ENCODE measurements around the gene COL23A1. TPM values are rescaled to one million over a fixed set of nuclear protein-coding genes. Genes with fewer than 3 reads are reported as not detected.
A peak's percentile ranks its signal among the peaks of the same experiment; 100 is the strongest.

COL23A1 gene
- total RNA-seq, 1 experiment from 2014 or later, result not detected

DNA sequence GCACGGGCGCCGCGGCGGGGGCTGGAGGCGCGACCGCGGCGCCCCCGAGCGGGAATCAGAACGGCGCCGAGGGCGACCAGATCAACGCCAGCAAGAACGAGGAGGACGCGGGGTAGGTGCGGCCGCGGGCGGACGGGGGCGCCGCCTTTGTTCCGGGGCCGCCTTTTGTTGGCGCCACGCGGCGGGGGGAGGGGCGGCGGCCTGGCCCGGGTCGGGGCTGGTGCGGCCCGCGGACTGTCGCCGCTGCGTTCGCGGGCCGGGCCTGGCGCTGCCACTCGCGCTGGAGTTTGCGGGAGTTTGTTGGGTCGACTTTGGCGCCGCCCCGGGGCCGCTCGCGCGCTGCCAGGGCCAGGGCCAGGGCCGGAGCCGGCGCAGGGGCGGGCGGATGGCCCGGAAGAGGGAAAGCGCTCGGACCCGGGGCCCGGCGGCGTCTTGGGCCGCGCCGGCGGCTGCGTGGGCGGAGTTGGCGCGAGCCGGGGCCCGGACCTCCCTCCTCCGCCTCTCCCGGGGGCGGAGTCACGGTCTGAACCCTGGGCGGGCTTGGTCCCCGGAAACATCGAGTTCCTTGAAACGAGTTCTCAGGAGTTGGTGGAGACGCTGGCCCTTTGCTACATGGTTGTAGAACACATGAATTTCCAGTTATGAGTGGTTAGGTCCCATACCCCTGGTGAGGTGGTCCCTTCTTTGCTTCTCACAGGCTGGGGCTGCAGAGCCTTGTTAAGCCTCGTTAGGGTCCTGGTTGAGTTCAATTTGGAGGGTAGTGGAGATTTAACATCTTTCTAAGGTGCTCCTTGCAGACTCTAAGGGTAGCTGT lies 385.1 kb downstream of the COL23A1 start:
- CTCF ChIA-PET, result interaction anchor here (0.7 kb wide), 1 partner anchor 129 kb away, joined by 3 read pairs; no protein-coding TSS in a partner anchor
- H3K27ac Mint-ChIP-seq (ENCODE audit: unreplicated experiment), result peak overlapping the region; percentile 86
- no TSS peak for BruUV-seq (replicated peaks)
- intact Hi-C loops (cut with micrococcal nuclease; ENCODE audit: unreplicated experiment), result no loop called here
- peaks cover 73% of the 10 kb centered on the region for H3K36me3 Mint-ChIP-seq (ENCODE audit: insufficient read depth, unreplicated experiment)
- peaks cover 12% of the 10 kb centered on the region for H3K27me3 Mint-ChIP-seq (ENCODE audit: unreplicated experiment)
- TF ChIP-seq, protein P1, sequence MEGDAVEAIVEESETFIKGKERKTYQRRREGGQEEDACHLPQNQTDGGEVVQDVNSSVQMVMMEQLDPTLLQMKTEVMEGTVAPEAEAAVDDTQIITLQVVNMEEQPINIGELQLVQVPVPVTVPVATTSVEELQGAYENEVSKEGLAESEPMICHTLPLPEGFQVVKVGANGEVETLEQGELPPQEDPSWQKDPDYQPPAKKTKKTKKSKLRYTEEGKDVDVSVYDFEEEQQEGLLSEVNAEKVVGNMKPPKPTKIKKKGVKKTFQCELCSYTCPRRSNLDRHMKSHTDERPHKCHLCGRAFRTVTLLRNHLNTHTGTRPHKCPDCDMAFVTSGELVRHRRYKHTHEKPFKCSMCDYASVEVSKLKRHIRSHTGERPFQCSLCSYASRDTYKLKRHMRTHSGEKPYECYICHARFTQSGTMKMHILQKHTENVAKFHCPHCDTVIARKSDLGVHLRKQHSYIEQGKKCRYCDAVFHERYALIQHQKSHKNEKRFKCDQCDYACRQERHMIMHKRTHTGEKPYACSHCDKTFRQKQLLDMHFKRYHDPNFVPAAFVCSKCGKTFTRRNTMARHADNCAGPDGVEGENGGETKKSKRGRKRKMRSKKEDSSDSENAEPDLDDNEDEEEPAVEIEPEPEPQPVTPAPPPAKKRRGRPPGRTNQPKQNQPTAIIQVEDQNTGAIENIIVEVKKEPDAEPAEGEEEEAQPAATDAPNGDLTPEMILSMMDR (IDR thresholded peaks at IDR 0.05; ENCODE audit: unreplicated experiment), result no peak
- peaks cover 36% of the 10 kb centered on the region for H3K4me1 Mint-ChIP-seq (ENCODE audit: low read depth, unreplicated experiment)
- peak; percentile 91 for DNase-seq
- H3K9me3 Mint-ChIP-seq (ENCODE audit: low read depth, unreplicated experiment), result no peaks in the 10 kb centered on the region
- peak overlapping the region; percentile 85 for H3K4me3 Mint-ChIP-seq (ENCODE audit: low read depth, unreplicated experiment)

DNA sequence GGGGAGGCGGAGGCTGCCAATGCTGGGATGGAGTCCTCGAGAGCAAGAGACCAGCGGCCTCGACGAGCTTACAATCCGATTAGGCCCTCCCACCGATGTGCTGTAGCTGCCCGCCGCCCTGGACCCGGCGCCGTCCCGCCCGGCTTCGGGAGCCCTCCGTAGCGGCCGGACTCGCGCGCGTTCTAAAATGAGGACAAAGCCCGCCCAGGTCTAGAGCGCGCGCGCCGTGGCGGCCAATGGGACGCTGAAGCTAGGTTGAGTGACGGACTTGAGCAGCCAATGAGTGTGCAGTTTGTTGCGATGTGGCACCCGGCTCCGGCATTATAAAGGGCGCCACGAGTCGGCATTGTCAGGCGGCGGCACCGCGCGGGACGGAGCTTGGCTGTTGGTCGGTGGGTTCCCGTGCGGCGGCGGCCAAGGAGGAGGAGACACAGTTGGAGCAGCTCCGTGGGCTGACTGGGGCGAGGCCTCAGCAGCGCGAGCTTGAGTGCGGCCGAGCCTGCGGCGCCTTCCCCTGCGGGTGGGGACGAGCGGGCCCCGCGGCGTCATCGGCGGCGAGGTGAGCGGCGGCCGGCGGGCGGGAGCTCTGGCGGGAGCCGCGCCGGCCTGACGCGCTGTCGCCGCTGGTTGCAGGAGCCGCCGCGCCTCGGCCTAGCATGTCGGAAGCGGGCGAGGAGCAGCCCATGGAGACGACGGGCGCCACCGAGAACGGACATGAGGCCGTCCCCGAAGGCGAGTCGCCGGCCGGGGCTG lies 385.8 kb downstream of the COL23A1 start, which contains the start of gene HNRNPAB:
TSS of gene HNRNPAB (plus strand) at position 352 of the 753 bp plus-strand sequence. CDS start at position 657, 305 bp downstream.
- TSS peak; percentile 6 for BruUV-seq (replicated peaks)
- peaks cover 32% of the 10 kb centered on the region for H3K4me1 Mint-ChIP-seq (ENCODE audit: low read depth, unreplicated experiment)
- H3K36me3 Mint-ChIP-seq (ENCODE audit: insufficient read depth, unreplicated experiment), result peaks cover 65% of the 10 kb centered on the region
- peaks cover 12% of the 10 kb centered on the region for H3K27me3 Mint-ChIP-seq (ENCODE audit: unreplicated experiment)
- intact Hi-C loops (cut with micrococcal nuclease; ENCODE audit: unreplicated experiment), result no loop called here
- peak within 1 kb of the TSS; percentile 85 for H3K4me3 Mint-ChIP-seq (ENCODE audit: low read depth, unreplicated experiment)
- TF ChIP-seq, protein P1 (IDR thresholded peaks at IDR 0.05; ENCODE audit: unreplicated experiment), result no peak
- peak within 1 kb of the TSS; percentile 99 for H3K27ac Mint-ChIP-seq (ENCODE audit: unreplicated experiment)
- no peaks in the 10 kb centered on the region for H3K9me3 Mint-ChIP-seq (ENCODE audit: low read depth, unreplicated experiment)
- CTCF ChIA-PET, result interaction anchor here (0.6 to 0.7 kb wide), 2 partner anchors 89 to 129 kb away, joined by 3 to 7 read pairs; no protein-coding TSS in a partner anchor
- peak; percentile 97 for DNase-seq

DNA sequence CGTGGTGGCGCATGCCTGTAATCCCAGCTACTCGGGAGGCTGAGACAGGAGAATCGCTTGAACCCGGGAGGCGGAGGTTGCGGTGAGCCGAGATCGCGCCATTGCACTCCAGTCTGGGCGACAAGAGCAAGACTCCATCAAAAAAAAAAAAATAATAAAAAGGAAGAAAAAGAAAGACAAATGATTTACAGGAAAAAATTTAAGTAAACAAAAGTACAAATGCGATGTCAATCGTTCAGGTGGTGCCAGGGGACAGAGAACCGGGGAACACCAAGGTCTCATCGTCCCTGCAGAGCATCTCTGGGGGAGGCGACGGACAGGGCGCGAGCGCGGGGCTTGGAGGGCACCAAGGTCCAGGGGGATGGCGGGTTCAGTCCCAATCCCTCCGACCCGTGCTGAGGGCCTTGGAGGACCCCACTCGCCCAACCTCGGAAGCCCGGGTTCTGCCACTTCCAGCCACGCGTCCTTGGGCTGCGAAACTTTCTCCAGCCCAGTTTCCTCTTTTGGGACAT lies 386.5 kb downstream of the COL23A1 start:
- TF ChIP-seq, protein P1 (IDR thresholded peaks at IDR 0.05; ENCODE audit: unreplicated experiment), result no peak
- Mint-ChIP-seq H3K4me1 (ENCODE audit: low read depth, unreplicated experiment) (peaks cover 32% of the 10 kb centered on the region), H3K4me3 (ENCODE audit: low read depth, unreplicated experiment) (peak overlapping the region; percentile 85), H3K27ac (ENCODE audit: unreplicated experiment) (peak overlapping the region; percentile 99), H3K27me3 (ENCODE audit: unreplicated experiment) (peaks cover 12% of the 10 kb centered on the region), H3K36me3 (ENCODE audit: insufficient read depth, unreplicated experiment) (peaks cover 59% of the 10 kb centered on the region), H3K9me3 (ENCODE audit: low read depth, unreplicated experiment) (no peaks in the 10 kb centered on the region)
- BruUV-seq (replicated peaks), result TSS peak; percentile 95
- CTCF ChIA-PET, result interaction anchor here (0.6 kb wide), 1 partner anchor 88 kb away, joined by 7 read pairs; no protein-coding TSS in a partner anchor
- intact Hi-C loops (cut with micrococcal nuclease; ENCODE audit: unreplicated experiment), result no loop called here
- no peak for DNase-seq

DNA sequence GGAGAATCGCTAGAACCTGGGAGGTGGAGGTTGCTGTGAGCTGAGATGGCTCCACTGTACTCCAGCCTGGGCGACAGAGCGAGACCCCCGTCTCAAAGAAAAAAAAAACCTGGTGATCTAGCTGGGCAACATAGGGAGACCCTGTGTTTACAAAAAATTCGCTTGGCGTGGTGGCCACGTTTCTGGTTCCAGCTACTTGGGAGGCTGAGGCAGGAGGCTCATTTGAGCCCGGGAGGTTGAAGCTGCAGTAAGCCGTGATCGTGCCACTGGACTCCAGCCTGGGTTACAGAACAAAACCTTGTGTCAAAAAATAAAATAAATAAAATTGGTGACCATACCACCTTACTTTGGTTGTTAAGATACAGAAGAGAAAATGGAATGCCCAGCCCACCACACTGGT lies 387.7 kb downstream of the COL23A1 start:
- CTCF ChIA-PET, result no interaction called here
- peaks cover 12% of the 10 kb centered on the region for H3K27me3 Mint-ChIP-seq (ENCODE audit: unreplicated experiment)
- BruUV-seq (replicated peaks), result no TSS peak
- peak overlapping the region; percentile 41 for H3K4me3 Mint-ChIP-seq (ENCODE audit: low read depth, unreplicated experiment)
- DNase-seq, result no peak
- intact Hi-C loops (cut with micrococcal nuclease; ENCODE audit: unreplicated experiment), result no loop called here
- TF ChIP-seq, protein P1 (IDR thresholded peaks at IDR 0.05; ENCODE audit: unreplicated experiment), result no peak
- no peaks in the 10 kb centered on the region for H3K9me3 Mint-ChIP-seq (ENCODE audit: low read depth, unreplicated experiment)
- H3K4me1 Mint-ChIP-seq (ENCODE audit: low read depth, unreplicated experiment), result peaks cover 20% of the 10 kb centered on the region
- peak overlapping the region; percentile 54 for H3K27ac Mint-ChIP-seq (ENCODE audit: unreplicated experiment)
- H3K36me3 Mint-ChIP-seq (ENCODE audit: insufficient read depth, unreplicated experiment), result peaks cover 48% of the 10 kb centered on the region
